Keratinocyte (primary cell): ENCODE data around the gene TRIP13. TPM values are rescaled to one million over a fixed set of nuclear protein-coding genes. Genes with fewer than 3 reads are reported as not detected.

ENCODE experiments used
- DNase-seq: peaks from one replicate; pipeline ENCODE4 v3.0.0-alpha.2; 2011; ENCODE audit warnings: low read depth, missing footprints, low spot score
- FAIRE-seq: peaks from 2 replicates; lab custom pipeline; 2011; peaks lifted over from hg19 to GRCh38; lab: Jason Lieb, UNC
- H2AFZ ChIP-seq: 2 replicates; pipeline ENCODE4 v1.6.0; 2012; ENCODE audit warnings: low read length, control low read depth, inconsistent platforms; ENCODE audit not compliant: control insufficient read depth
- H3K27ac ChIP-seq: 2 replicates; pipeline ENCODE4 v1.5.1; 2011; ENCODE audit warnings: low read length; ENCODE audit not compliant: control insufficient read depth, insufficient read depth
- H3K27me3 ChIP-seq: 3 replicates; pipeline ENCODE4 v1.6.0; 2011; ENCODE audit warnings: low read length; ENCODE audit not compliant: control insufficient read depth, insufficient read depth; ENCODE audit errors: extremely low read depth
- H3K36me3 ChIP-seq, 2 experiments: 2 replicates in 1 of 2; 3 replicates in 1 of 2; pipeline ENCODE4 v1.5.1; 2011; ENCODE audit warnings: low read length in 2 of 2, mild to moderate bottlenecking in 1 of 2; ENCODE audit not compliant: control insufficient read depth in 2 of 2, insufficient read depth in 2 of 2; ENCODE audit errors: extremely low read depth in 1 of 2
- H3K4me1 ChIP-seq: 3 replicates; pipeline ENCODE4 v1.5.1; 2011; ENCODE audit warnings: low read length; ENCODE audit not compliant: control insufficient read depth, insufficient read depth; ENCODE audit errors: extremely low read depth
- H3K4me2 ChIP-seq: 3 replicates; pipeline ENCODE4 v1.6.0; 2011; ENCODE audit warnings: low read depth, low read length; ENCODE audit not compliant: control insufficient read depth, insufficient read depth; ENCODE audit errors: extremely low read depth
- H3K4me3 ChIP-seq, 3 experiments: fragments of 200-600 bp in 1 of 3; sonication (generic) in 1 of 3; 2 replicates in 2 of 3; 3 replicates in 1 of 3; pipeline ENCODE4 v1.5.1; 2011 to 2016; ENCODE audit warnings: low read length in 3 of 3, mild to moderate bottlenecking in 3 of 3, control low read depth in 2 of 3, inconsistent platforms in 1 of 3, low read depth in 1 of 3, mixed read lengths in 1 of 3, mixed run types in 1 of 3, moderate library complexity in 1 of 3; ENCODE audit not compliant: control insufficient read depth in 2 of 3, insufficient read depth in 2 of 3; ENCODE audit errors: extremely low read depth in 1 of 3
- H3K79me2 ChIP-seq: 2 replicates; pipeline ENCODE4 v1.6.0; 2012; ENCODE audit warnings: low read length; ENCODE audit not compliant: control insufficient read depth, insufficient read depth
- H3K9ac ChIP-seq: 3 replicates; pipeline ENCODE4 v1.6.0; 2011; ENCODE audit warnings: low read length; ENCODE audit not compliant: control insufficient read depth, insufficient read depth; ENCODE audit errors: extremely low read depth
- H3K9me1 ChIP-seq: 3 replicates; pipeline ENCODE4 v1.6.0; 2011; ENCODE audit warnings: low read length; ENCODE audit not compliant: control insufficient read depth, insufficient read depth; ENCODE audit errors: extremely low read depth
- H3K9me3 ChIP-seq: 2 replicates; pipeline ENCODE4 v1.5.1; 2012; ENCODE audit warnings: low read depth, low read length; ENCODE audit not compliant: control insufficient read depth
- H4K20me1 ChIP-seq: 3 replicates; pipeline ENCODE4 v1.6.0; 2011; ENCODE audit warnings: low read length; ENCODE audit not compliant: control insufficient read depth, insufficient read depth; ENCODE audit errors: extremely low read depth
- CTCF ChIP-seq, 3 experiments: IDR thresholded peaks in 1 of 3; conservative IDR thresholded peaks in 1 of 3; optimal IDR thresholded peaks in 1 of 3; 2 replicates in 2 of 3; 3 replicates in 1 of 3; pipeline versions ENCODE3 to v1.5.1; 2011; ENCODE audit warnings: low read length in 3 of 3, mild to moderate bottlenecking in 3 of 3, moderate library complexity in 2 of 3, control low read depth in 1 of 3, inconsistent platforms in 1 of 3; ENCODE audit not compliant: insufficient read depth in 2 of 3; ENCODE audit errors: extremely low read depth in 1 of 3
- EZH2 ChIP-seq: IDR thresholded peaks from one replicate; pipeline ENCODE4 v1.6.1; 2012; ENCODE audit warnings: inconsistent platforms, mild to moderate bottlenecking, low read length, moderate library complexity
- dilution Hi-C: fragments of 300-500 bp; cut with MboI; formaldehyde crosslinking; loops from one replicate; pipeline ENCODE4 v1.7.0; 2020; ENCODE audit warnings: low sequenced_read_pairs; ENCODE audit not compliant: extremely low pct_ligation_motif_present
- polyA plus RNA-seq, 5 experiments: library from polyadenylated mRNA; depleted of rRNA in 3 of 5; stranded (reverse) in 3 of 5; stranded (forward) in 1 of 5; unstranded in 1 of 5; fragments of >200 nt; gene quantifications; 1 replicate in 1 of 5; 2 replicates in 3 of 5; 3 replicates in 1 of 5; pipeline versions ENCODE4 v1.2.1 to v1.2.3, GENCODE V29; 2011 to 2012; ENCODE audit warnings: missing spikeins in 2 of 5, low read depth in 1 of 5, low replicate concordance in 1 of 5

Gene TRIP13
- polyA plus RNA-seq, 1 donor (not counting 4 experiments of a cell fraction or from before 2014, with no cell fraction given): 37.8 TPM

- Histone ChIP-seq H3K9me1 (no peaks in the 10 kb centered on the region), H4K20me1 (peaks cover 5% of the 10 kb centered on the region), H3K9me3 (no peaks in the 10 kb centered on the region), H3K79me2 (no peaks in the 10 kb centered on the region), H3K36me3 (peaks cover 9 to 17% of the 10 kb centered on the region in 2 experiments), H3K4me1 (peaks cover 7% of the 10 kb centered on the region), H3K27ac (no peak overlapping the region), H3K9ac (no peak overlapping the region), H3K27me3 (no peaks in the 10 kb centered on the region), H3K4me3 (no peak overlapping the region), H2AFZ (no peak overlapping the region), H3K4me2 (no peak overlapping the region)
- TF ChIP-seq CTCF (optimal IDR thresholded peaks at IDR 0.05 in 1 of 3, IDR thresholded peaks at IDR 0.05 in 1 of 3, conservative IDR thresholded peaks at IDR 0.05 in 1 of 3; ENCODE audit: extremely low read depth in 1 of 3, insufficient read depth in 2 of 3, low read length in 3 of 3) (no peak), EZH2 (no peak)
- DNase-seq (no peak), FAIRE-seq (no peak)
- dilution Hi-C loops: no loop called here
Measured at GRCh38 chr5:859798-860296, 32.8 kb upstream of the TRIP13 start.

GRCh38 chr5:860506-861150, 32.1 kb upstream of the TRIP13 start:
- no peaks in the 10 kb centered on the region for H3K79me2 ChIP-seq
- no peak overlapping the region for H3K4me2 ChIP-seq
- no peak overlapping the region for H3K4me3 ChIP-seq
- peaks cover 5% of the 10 kb centered on the region for H4K20me1 ChIP-seq
- no peak for FAIRE-seq
- peaks cover 7% of the 10 kb centered on the region for H3K4me1 ChIP-seq
- dilution Hi-C loops: no loop called here
- H3K9ac ChIP-seq: no peak overlapping the region
- H3K9me3 ChIP-seq: no peaks in the 10 kb centered on the region
- H3K9me1 ChIP-seq: no peaks in the 10 kb centered on the region
- peaks cover 14 to 23% of the 10 kb centered on the region in 2 experiments for H3K36me3 ChIP-seq
- DNase-seq: no peak
- H2AFZ ChIP-seq: no peak overlapping the region
- no peak for TF ChIP-seq EZH2
- TF ChIP-seq CTCF (optimal IDR thresholded peaks at IDR 0.05 in 1 of 3, IDR thresholded peaks at IDR 0.05 in 1 of 3, conservative IDR thresholded peaks at IDR 0.05 in 1 of 3; ENCODE audit: extremely low read depth in 1 of 3, insufficient read depth in 2 of 3, low read length in 3 of 3): no peak
- H3K27me3 ChIP-seq: no peaks in the 10 kb centered on the region
- no peak overlapping the region for H3K27ac ChIP-seq
